WERI-Rb-1 (cell line): ENCODE results near the gene MYADML2.

ENCODE experiments used
- DNase-seq: peaks from one replicate; pipeline ENCODE4 v3.0.0-alpha.2; 2020
- H3K27ac ChIP-seq: fragments of 250-450 bp; sonication (Bioruptor Pico); 2 replicates; pipeline ENCODE4 v1.5.1; 2020; ENCODE audit warnings: mild to moderate bottlenecking, moderate library complexity
- H3K27me3 ChIP-seq: fragments of 250-450 bp; sonication (Bioruptor Pico); 2 replicates; pipeline ENCODE4 v1.5.1; 2021; ENCODE audit warnings: mild to moderate bottlenecking, low read depth, moderate library complexity; ENCODE audit not compliant: insufficient read depth, severe bottlenecking
- H3K36me3 ChIP-seq: fragments of 250-450 bp; sonication (Bioruptor Pico); 2 replicates; pipeline ENCODE4 v1.5.1; 2020; ENCODE audit warnings: mild to moderate bottlenecking, moderate library complexity
- H3K4me3 ChIP-seq: 2 replicates; pipeline ENCODE4 v1.5.1; 2011; ENCODE audit warnings: low read depth, mild to moderate bottlenecking, control low read depth, low read length
- H3K9me3 ChIP-seq: fragments of 250-450 bp; sonication (Bioruptor Pico); 2 replicates; pipeline ENCODE4 v1.5.1; 2021; ENCODE audit warnings: mild to moderate bottlenecking, moderate library complexity; ENCODE audit not compliant: severe bottlenecking
- TF ChIP-seq, protein P1 (sequence below): IDR thresholded peaks from 2 replicates; pipeline ENCODE4 v1.5.1; 2011; ENCODE audit warnings: low read depth, mild to moderate bottlenecking, control low read depth, inconsistent platforms, low read length

Gene MYADML2

DNA sequence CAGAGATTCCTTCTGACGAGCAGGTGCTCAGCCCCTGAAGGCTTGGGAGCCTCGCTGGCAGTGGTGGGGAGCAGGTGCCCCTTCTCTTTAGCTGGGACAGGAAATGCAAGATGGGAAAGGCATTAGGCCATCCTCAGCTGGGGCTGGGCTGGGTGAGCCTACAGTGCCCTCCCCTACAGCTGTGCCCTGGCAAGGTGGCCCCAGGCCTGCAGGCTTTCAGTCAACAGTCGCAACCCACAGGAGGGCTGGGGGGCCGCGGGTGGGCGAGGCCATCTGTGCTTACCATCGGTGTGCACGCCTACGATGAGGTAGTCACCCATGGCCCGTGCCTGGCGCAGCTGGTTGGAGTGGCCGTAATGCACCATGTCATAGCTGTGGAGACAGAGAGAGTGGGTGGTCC lies 37.8 kb downstream of the MYADML2 start:
- Histone ChIP-seq H3K27ac (peak overlapping the region; percentile 13), H3K4me3 (no peak overlapping the region), H3K27me3 (no peaks in the 10 kb centered on the region), H3K36me3 (peaks cover 68% of the 10 kb centered on the region), H3K9me3 (no peaks in the 10 kb centered on the region)
- no peak for DNase-seq
- TF ChIP-seq, protein P1, sequence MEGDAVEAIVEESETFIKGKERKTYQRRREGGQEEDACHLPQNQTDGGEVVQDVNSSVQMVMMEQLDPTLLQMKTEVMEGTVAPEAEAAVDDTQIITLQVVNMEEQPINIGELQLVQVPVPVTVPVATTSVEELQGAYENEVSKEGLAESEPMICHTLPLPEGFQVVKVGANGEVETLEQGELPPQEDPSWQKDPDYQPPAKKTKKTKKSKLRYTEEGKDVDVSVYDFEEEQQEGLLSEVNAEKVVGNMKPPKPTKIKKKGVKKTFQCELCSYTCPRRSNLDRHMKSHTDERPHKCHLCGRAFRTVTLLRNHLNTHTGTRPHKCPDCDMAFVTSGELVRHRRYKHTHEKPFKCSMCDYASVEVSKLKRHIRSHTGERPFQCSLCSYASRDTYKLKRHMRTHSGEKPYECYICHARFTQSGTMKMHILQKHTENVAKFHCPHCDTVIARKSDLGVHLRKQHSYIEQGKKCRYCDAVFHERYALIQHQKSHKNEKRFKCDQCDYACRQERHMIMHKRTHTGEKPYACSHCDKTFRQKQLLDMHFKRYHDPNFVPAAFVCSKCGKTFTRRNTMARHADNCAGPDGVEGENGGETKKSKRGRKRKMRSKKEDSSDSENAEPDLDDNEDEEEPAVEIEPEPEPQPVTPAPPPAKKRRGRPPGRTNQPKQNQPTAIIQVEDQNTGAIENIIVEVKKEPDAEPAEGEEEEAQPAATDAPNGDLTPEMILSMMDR = no peak

DNA sequence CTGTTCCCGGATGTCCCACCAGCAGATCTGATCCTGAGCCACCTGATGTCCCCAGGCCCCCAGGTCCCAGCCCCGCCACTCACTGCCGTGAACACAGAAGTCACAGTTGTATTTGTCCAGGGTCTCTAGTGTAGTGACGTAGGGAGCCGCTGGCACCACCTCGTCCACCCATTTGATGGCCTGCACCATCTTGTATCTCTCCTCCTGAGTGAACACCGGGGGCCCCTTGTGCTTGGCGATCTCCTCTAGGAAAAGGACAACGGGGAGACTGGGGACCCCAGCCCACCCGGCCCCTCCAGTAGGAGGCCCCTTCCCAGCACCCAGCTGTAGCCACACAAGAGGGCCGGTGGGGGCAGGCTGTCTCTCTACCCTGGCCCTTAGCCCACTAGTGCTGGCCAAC lies 38.2 kb downstream of the MYADML2 start:
- TF ChIP-seq, protein P1 = no peak
- H3K36me3 ChIP-seq = peaks cover 68% of the 10 kb centered on the region
- H3K27ac ChIP-seq = no peak overlapping the region; the same call in 1 of the 2 replicates
- no peak for DNase-seq
- no peak overlapping the region for H3K4me3 ChIP-seq
- H3K27me3 ChIP-seq = no peaks in the 10 kb centered on the region
- no peaks in the 10 kb centered on the region for H3K9me3 ChIP-seq

DNA sequence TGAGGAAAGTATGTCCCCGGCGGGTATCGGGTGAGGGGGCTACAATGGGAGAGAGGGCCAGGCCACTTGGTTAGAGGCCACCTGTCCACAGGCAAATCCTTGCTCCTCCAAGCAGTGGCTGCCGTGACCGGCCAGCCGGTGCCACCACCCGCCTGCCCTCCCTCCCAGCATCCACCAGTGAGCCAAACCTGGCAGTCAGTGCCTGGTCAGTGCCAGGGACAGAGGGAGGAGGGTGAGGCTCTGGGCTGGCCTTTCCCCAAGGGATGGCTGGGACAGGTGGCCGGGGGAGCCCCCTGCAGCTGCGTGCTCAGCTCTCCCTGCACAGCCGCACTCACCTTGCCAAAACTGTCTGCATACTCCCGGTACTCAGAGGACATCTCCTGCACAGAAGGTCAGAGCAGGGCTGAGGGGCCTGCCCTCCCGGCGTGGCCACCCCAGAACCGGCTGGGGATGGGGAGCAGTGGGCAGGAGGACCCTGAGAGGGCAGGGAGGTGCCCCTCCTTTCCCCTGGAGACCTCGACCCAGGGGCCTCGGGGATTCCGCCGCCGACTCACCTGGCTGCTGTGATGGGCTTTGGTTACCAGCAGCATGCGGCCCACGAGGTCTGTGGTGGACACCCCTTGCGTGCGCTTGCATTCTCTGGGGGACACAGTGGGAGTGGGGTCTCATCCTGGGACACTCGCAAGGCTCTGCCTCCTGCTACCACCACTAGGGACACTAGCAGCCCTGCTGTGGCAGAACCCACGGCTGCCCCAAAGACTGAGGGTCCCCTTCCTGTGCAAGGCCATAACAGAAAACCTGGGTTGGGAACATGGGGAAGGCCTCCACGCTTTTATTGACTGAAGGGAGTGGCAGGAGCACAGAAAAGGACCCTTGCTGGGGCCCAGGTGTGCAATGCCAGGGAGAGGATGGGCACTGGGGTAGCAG lies 39.6 kb downstream of the MYADML2 start:
- TF ChIP-seq, protein P1 = peak; percentile 49
- no peak for DNase-seq
- Histone ChIP-seq H3K36me3 (peaks cover 60% of the 10 kb centered on the region), H3K9me3 (no peaks in the 10 kb centered on the region), H3K27me3 (no peaks in the 10 kb centered on the region), H3K4me3 (no peak overlapping the region), H3K27ac (no peak overlapping the region)

DNA sequence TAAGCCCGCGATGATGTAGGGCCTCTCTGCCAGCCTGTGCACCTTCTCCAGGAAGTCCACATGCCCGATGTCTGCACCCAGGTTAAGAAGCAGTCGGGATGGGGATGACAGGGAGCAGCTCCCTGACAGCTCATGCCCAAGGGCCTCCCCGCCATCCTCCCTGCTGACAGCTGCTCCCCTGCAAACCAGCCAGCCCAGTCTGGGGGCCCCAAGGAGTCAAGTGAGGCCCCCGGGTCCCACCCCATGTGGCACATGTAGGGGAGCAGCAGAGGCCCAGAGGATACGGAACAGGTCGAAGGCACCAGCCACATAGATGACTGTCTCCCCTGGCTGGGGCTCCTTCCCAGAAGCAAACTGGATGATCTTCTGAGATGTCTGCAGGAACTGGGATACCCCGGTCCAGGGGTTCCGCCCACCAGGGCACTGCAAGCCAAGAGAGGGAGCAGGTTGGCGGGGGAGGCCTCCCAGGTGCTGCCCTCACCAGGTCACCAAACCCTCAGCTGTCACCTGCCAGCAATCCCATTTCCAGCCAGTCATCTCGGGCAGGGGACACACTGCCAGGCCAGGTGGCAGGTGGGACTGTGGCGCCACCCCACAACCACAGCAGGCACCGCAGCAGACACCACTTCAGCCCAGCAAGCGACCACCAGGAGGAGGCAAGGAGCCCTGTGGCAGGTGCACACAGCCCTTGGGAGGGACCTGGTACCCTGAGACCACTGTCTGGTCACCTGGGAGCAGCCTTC lies 40.4 kb downstream of the MYADML2 start:
- Histone ChIP-seq H3K27ac (no peak overlapping the region), H3K4me3 (no peak overlapping the region), H3K9me3 (no peaks in the 10 kb centered on the region), H3K27me3 (no peaks in the 10 kb centered on the region), H3K36me3 (peaks cover 52% of the 10 kb centered on the region)
- peak; percentile 75 for DNase-seq
- TF ChIP-seq, protein P1 = peak; percentile 81

DNA sequence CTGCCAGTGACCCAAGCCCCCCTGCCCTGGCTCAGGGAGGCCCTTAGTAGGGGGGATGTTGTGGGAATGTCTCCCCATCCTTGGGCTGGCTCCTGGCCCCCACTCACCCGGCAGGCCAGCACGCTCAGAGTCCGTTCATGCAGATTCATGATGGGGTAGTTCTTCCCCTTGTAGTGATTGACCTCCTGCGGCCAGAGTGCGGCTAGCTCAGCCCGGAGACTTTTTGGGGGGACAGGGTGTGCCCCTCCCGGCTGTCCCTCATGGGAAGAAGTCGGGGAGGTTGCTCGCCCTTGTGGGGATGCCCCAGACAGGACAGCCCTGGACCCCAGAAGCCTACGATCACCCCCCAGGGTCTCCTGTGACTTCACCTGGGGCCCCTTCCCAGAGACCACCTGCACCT lies 41.0 kb downstream of the MYADML2 start:
- Histone ChIP-seq H3K36me3 (peaks cover 52% of the 10 kb centered on the region), H3K4me3 (no peak overlapping the region), H3K27me3 (no peaks in the 10 kb centered on the region), H3K27ac (no peak overlapping the region), H3K9me3 (no peaks in the 10 kb centered on the region)
- TF ChIP-seq, protein P1 = no peak
- no peak for DNase-seq
